HepG2 (cell line): Measurements from ENCODE around the gene CHADL. TPM values are rescaled to one million over a fixed set of nuclear protein-coding genes. Genes with fewer than 3 reads are reported as not detected.

Experiments used
- BRCA1 ChIP-seq: sonication (generic); formaldehyde crosslinking; IDR thresholded peaks from 2 replicates; pipeline ENCODE4 v1.4.0; 2020; ENCODE audit warnings: missing genetic modification reagents
- CBFB ChIP-seq: sonication (generic); formaldehyde crosslinking; IDR thresholded peaks from 2 replicates; pipeline ENCODE4 v1.4.0; 2020; ENCODE audit warnings: missing genetic modification reagents
- KDM5A ChIP-seq: fragments of 200-600 bp; sonication (generic); IDR thresholded peaks from 2 replicates; pipeline ENCODE4 v1.7.0; 2018; ENCODE audit warnings: antibody characterized with exemption, mild to moderate bottlenecking, low read length, borderline replicate concordance
- KLF16 ChIP-seq, 2 experiments: sonication (generic) in 1 of 2; formaldehyde crosslinking in 1 of 2; IDR thresholded peaks; 2 replicates each; pipeline versions ENCODE4 v1.6.1 to v1.8.0; 2016 to 2023; ENCODE audit warnings: missing genetic modification reagents in 2 of 2, missing compliant biosample characterization in 1 of 2
- MAFF ChIP-seq: IDR thresholded peaks from 2 replicates; pipeline ENCODE4 v1.6.1; 2011; ENCODE audit warnings: low read depth, low read length, improper control_type of control experiment
- MED1 ChIP-seq: sonication (generic); formaldehyde crosslinking; IDR thresholded peaks from 2 replicates; pipeline ENCODE4 v1.4.0; 2020; ENCODE audit warnings: missing genetic modification reagents
- MLX ChIP-seq: IDR thresholded peaks from 2 replicates; pipeline ENCODE4 v1.6.1; 2016
- PAF1 ChIP-seq: IDR thresholded peaks from 2 replicates; pipeline ENCODE4 v1.6.1; 2016; ENCODE audit warnings: missing genetic modification reagents, missing compliant biosample characterization
- ZBTB42 ChIP-seq: sonication (generic); formaldehyde crosslinking; IDR thresholded peaks from 2 replicates; pipeline ENCODE4 v1.5.0; 2020; ENCODE audit warnings: mild to moderate bottlenecking, missing genetic modification reagents
- ZMAT3 ChIP-seq: sonication (generic); formaldehyde crosslinking; conservative IDR thresholded peaks from 2 replicates; pipeline ENCODE4 v1.7.0; 2021; ENCODE audit warnings: missing genetic modification reagents
- ZMYM3 ChIP-seq: sonication (generic); formaldehyde crosslinking; IDR thresholded peaks from 2 replicates; pipeline ENCODE4 v1.5.1; 2020; ENCODE audit warnings: mild to moderate bottlenecking, missing genetic modification reagents
- ZNF430 ChIP-seq: sonication (generic); formaldehyde crosslinking; IDR thresholded peaks from 2 replicates; pipeline ENCODE4 v1.9.0; 2021; ENCODE audit warnings: mild to moderate bottlenecking, missing genetic modification reagents
- ZNF503 ChIP-seq: sonication (generic); formaldehyde crosslinking; IDR thresholded peaks from 2 replicates; pipeline ENCODE4 v1.4.0; 2020; ENCODE audit warnings: missing genetic modification reagents
- ZNF552 ChIP-seq: sonication (generic); formaldehyde crosslinking; IDR thresholded peaks from 2 replicates; pipeline ENCODE4 v1.9.0; 2022; ENCODE audit warnings: missing genetic modification reagents, mild to moderate bottlenecking, borderline replicate concordance
- ZSCAN22 ChIP-seq: sonication (generic); formaldehyde crosslinking; IDR thresholded peaks from 2 replicates; pipeline ENCODE4 v1.4.0; 2020; ENCODE audit warnings: mild to moderate bottlenecking, missing genetic modification reagents
- polyA plus RNA-seq, 8 experiments: library from polyadenylated mRNA; depleted of rRNA in 3 of 8; stranded (reverse) in 7 of 8; unstranded in 1 of 8; fragments of >200 nt; fragmentation: Illumina TruSeq in 4 of 8; extraction: Trizol in 4 of 8; gene quantifications; 2 replicates each; pipeline versions ENCODE4 v1.2.1 to v1.2.3, GENCODE V29; 2011 to 2016; ENCODE audit warnings: low read depth in 4 of 8, missing spikeins in 1 of 8, mixed read lengths in 1 of 8; ENCODE audit not compliant: insufficient read depth in 1 of 8
- total RNA-seq, 5 experiments: library from RNA; depleted of rRNA; stranded (reverse); fragments of >200 nt; fragmentation: Illumina TruSeq; extraction: Trizol; gene quantifications; 2 replicates each; pipeline ENCODE4 v1.2.3, GENCODE V29; 2016; ENCODE audit warnings: low read depth in 1 of 5
- TF ChIP-seq, protein P1 (sequence below): sonication (generic); formaldehyde crosslinking; IDR thresholded peaks from 2 replicates; pipeline ENCODE4 v1.4.0; 2020; ENCODE audit warnings: mild to moderate bottlenecking, missing genetic modification reagents
- TF ChIP-seq, protein P2 (sequence below): conservative IDR thresholded peaks from 2 replicates; pipeline ENCODE4 v1.6.1; 2018; ENCODE audit warnings: missing genetic modification reagents
- TF ChIP-seq, protein P3 (sequence below): sonication (generic); formaldehyde crosslinking; conservative IDR thresholded peaks from 2 replicates; pipeline ENCODE4 v1.4.0; 2020; ENCODE audit warnings: mild to moderate bottlenecking, missing genetic modification reagents, moderate library complexity
- TF ChIP-seq, protein P4 (sequence below): sonication (generic); IDR thresholded peaks from 2 replicates; pipeline ENCODE4 v1.6.1; 2016; ENCODE audit warnings: low read depth, borderline replicate concordance

Gene CHADL
- total and polyA plus RNA-seq, 2 of the 13 experiments (the other 11 are each of a cell fraction or from before 2014, with no cell fraction given), result 2.8 to 8.1 TPM

DNA sequence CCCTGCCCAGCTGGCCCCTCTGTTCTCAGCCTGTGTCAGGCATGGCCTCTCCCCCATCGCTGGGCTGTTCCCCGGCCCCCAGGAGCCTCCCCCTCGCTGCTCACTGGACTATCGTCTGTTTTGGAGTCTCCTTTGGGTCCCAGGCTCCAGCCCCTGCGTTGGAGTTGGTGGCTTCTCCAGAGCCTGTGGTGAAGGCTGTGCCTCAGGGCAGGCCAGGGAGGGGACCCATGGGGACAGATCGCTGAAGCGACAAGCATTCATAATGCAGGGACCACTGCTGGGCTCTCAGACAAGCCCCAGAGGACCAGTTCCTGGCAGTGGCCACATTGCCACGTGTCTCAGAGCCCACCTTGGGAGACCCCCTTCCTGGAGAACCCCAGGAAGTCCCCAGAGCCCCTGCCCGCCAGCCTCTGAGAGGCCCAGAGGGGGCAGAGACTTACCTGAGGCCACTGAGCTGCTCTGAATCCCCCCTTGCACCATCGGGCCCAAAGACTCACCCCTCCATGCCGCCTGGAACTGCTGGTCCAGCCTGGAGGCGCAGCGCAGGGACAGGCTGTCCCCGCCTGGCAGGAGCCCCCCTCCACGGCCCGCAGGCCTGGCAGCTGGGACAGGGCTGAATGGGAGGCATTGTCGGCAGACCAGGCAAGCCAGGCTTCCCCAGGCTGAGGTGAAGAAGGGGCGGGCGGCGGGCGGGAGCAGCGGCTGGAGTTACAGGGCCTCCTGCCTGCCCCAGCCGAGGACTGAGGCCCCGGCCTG lies at the start of gene CHADL (continued):
- TF ChIP-seq, protein P1, sequence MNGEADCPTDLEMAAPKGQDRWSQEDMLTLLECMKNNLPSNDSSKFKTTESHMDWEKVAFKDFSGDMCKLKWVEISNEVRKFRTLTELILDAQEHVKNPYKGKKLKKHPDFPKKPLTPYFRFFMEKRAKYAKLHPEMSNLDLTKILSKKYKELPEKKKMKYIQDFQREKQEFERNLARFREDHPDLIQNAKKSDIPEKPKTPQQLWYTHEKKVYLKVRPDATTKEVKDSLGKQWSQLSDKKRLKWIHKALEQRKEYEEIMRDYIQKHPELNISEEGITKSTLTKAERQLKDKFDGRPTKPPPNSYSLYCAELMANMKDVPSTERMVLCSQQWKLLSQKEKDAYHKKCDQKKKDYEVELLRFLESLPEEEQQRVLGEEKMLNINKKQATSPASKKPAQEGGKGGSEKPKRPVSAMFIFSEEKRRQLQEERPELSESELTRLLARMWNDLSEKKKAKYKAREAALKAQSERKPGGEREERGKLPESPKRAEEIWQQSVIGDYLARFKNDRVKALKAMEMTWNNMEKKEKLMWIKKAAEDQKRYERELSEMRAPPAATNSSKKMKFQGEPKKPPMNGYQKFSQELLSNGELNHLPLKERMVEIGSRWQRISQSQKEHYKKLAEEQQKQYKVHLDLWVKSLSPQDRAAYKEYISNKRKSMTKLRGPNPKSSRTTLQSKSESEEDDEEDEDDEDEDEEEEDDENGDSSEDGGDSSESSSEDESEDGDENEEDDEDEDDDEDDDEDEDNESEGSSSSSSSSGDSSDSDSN, result peak; percentile 95
- TF ChIP-seq ZMYM3 (CRISPR knock-in tag), result peak; percentile 8; the same call in 1 of the 2 replicates
- TF ChIP-seq ZBTB42 (CRISPR knock-in tag), result no peak
- no peak for TF ChIP-seq BRCA1 (CRISPR knock-in tag)
- TF ChIP-seq MAFF, result no peak
- TF ChIP-seq MLX (CRISPR knock-in tag), result no peak
- TF ChIP-seq CBFB (CRISPR knock-in tag), result 0 out of 2 replicates have a peak, but pooled peaks have one; percentile 34
- 0 out of 2 replicates have a peak, but pooled peaks have one; percentile 42 for TF ChIP-seq ZNF552 (CRISPR knock-in tag)
- TF ChIP-seq, protein P2, sequence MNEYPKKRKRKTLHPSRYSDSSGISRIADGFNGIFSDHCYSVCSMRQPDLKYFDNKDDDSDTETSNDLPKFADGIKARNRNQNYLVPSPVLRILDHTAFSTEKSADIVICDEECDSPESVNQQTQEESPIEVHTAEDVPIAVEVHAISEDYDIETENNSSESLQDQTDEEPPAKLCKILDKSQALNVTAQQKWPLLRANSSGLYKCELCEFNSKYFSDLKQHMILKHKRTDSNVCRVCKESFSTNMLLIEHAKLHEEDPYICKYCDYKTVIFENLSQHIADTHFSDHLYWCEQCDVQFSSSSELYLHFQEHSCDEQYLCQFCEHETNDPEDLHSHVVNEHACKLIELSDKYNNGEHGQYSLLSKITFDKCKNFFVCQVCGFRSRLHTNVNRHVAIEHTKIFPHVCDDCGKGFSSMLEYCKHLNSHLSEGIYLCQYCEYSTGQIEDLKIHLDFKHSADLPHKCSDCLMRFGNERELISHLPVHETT (CRISPR knock-in tag), result no peak
- no peak for TF ChIP-seq KLF16 (CRISPR knock-in tag; IDR thresholded peaks at IDR 0.05)
- 0 out of 2 replicates have a peak, but pooled peaks have one; percentile 28 for TF ChIP-seq ZNF503
- TF ChIP-seq MED1 (CRISPR knock-in tag), result 0 out of 2 replicates have a peak, but pooled peaks have one; percentile 8
- no peak for TF ChIP-seq ZNF430 (CRISPR knock-in tag)
- TF ChIP-seq ZMAT3 (CRISPR knock-in tag), result no peak
- TF ChIP-seq KDM5A, result no peak
- TF ChIP-seq, protein P3, sequence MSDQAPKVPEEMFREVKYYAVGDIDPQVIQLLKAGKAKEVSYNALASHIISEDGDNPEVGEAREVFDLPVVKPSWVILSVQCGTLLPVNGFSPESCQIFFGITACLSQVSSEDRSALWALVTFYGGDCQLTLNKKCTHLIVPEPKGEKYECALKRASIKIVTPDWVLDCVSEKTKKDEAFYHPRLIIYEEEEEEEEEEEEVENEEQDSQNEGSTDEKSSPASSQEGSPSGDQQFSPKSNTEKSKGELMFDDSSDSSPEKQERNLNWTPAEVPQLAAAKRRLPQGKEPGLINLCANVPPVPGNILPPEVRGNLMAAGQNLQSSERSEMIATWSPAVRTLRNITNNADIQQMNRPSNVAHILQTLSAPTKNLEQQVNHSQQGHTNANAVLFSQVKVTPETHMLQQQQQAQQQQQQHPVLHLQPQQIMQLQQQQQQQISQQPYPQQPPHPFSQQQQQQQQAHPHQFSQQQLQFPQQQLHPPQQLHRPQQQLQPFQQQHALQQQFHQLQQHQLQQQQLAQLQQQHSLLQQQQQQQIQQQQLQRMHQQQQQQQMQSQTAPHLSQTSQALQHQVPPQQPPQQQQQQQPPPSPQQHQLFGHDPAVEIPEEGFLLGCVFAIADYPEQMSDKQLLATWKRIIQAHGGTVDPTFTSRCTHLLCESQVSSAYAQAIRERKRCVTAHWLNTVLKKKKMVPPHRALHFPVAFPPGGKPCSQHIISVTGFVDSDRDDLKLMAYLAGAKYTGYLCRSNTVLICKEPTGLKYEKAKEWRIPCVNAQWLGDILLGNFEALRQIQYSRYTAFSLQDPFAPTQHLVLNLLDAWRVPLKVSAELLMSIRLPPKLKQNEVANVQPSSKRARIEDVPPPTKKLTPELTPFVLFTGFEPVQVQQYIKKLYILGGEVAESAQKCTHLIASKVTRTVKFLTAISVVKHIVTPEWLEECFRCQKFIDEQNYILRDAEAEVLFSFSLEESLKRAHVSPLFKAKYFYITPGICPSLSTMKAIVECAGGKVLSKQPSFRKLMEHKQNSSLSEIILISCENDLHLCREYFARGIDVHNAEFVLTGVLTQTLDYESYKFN (CRISPR knock-in tag), result no peak
- TF ChIP-seq, protein P4, sequence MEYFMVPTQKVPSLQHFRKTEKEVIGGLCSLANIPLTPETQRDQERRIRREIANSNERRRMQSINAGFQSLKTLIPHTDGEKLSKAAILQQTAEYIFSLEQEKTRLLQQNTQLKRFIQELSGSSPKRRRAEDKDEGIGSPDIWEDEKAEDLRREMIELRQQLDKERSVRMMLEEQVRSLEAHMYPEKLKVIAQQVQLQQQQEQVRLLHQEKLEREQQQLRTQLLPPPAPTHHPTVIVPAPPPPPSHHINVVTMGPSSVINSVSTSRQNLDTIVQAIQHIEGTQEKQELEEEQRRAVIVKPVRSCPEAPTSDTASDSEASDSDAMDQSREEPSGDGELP, result peak; percentile 73; the same call in 1 of the 2 replicates
- TF ChIP-seq ZSCAN22, result no peak
- no peak for TF ChIP-seq PAF1 (CRISPR knock-in tag)
